Epithelial cell of proximal tubule (primary cell): ENCODE data around the gene GMPPA. TPM values are rescaled to one million over a fixed set of nuclear protein-coding genes. Genes with fewer than 3 reads are reported as not detected.

Experiments
- DNase-seq: peaks from one replicate; pipeline ENCODE4 v3.0.0-alpha.2; 2011; ENCODE audit warnings: low read depth
- H3K4me3 ChIP-seq: 2 replicates; pipeline ENCODE4 v1.5.1; 2011; ENCODE audit warnings: low read depth, mild to moderate bottlenecking, low read length
- total RNA-seq: library from RNA; depleted of rRNA; stranded (reverse); fragments of >200 nt; gene quantifications from 2 replicates; pipeline ENCODE4 v1.2.3, GENCODE V29; 2015
- TF ChIP-seq, protein P1 (sequence below): conservative IDR thresholded peaks from 2 replicates; pipeline ENCODE4 v1.5.1; 2012; ENCODE audit warnings: low read depth, mild to moderate bottlenecking, low read length

Gene GMPPA
- total RNA-seq, 1 donor from 2014 or later: 27.2 TPM

DNA sequence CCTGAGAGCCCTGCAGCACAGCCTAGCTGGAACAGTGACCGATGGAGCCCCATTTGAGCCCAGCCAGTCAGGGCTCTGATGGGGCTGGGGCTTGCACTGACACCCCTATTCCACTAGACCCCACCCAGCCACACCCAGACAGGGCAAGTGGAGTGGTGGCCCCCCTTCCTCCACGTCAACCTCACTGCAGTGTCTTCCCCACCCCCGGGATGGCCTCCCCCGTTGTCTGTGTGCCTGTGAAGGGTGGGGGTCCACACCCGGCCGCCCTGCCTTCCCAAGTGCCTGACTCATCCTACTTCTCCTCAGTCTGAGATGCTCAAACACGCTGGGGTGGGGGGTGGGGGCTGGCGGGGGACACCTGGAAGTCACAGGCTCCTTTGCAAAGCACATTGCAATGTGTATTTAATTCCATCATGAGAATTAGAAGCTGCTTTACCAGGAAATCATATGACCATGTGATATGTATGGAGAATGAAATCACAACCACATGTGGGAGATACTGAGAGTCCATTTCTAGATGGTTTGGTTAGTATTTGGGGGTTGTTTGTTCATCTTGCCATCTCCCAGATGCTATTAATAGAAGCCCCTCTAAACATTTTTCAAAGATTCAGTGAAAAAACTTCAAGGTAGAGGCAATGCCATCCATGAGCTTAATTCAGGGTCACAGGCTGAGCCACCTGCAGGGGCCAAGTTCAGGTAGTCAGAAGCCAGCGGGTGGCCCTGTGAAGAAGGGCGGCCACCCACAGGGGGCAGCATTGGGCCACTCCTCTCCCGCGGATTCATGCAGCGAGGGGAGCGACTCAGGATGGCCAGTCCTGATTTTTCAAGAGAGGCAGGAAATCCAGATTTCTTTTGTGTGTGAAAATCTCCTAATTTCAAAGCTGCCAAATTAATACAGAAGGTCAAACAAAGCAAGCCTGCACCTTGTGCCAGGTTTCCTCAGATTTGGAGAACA lies 22.7 kb upstream of the GMPPA start:
- no peak for DNase-seq
- TF ChIP-seq, protein P1, sequence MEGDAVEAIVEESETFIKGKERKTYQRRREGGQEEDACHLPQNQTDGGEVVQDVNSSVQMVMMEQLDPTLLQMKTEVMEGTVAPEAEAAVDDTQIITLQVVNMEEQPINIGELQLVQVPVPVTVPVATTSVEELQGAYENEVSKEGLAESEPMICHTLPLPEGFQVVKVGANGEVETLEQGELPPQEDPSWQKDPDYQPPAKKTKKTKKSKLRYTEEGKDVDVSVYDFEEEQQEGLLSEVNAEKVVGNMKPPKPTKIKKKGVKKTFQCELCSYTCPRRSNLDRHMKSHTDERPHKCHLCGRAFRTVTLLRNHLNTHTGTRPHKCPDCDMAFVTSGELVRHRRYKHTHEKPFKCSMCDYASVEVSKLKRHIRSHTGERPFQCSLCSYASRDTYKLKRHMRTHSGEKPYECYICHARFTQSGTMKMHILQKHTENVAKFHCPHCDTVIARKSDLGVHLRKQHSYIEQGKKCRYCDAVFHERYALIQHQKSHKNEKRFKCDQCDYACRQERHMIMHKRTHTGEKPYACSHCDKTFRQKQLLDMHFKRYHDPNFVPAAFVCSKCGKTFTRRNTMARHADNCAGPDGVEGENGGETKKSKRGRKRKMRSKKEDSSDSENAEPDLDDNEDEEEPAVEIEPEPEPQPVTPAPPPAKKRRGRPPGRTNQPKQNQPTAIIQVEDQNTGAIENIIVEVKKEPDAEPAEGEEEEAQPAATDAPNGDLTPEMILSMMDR: peak; percentile 89
- no peak overlapping the region for H3K4me3 ChIP-seq

DNA sequence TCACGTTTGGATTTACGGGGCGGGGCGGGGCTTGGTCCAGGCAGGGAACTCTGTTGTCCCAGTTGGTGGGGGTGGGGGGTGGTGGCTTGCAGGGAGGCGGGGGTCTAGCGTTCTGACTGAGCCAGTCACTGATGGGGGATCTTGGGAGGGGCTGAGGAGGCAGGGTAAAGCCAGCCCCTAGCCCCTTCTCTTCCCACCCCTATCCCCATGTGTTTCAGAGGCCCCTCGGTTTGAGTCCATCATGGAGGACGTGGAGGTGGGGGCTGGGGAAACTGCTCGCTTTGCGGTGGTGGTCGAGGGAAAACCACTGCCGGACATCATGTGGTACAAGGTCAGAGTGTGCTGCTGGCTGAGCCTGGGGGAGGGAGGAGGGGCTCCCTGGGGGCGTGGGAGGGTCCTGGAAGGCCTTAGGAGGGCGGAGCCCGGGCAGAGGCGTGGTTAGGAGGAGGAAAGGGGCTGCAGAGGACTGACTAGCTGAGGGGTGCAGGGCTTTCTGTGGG lies 22.0 kb upstream of the GMPPA start:
- H3K4me3 ChIP-seq: no peak overlapping the region
- TF ChIP-seq, protein P1: no peak

DNA sequence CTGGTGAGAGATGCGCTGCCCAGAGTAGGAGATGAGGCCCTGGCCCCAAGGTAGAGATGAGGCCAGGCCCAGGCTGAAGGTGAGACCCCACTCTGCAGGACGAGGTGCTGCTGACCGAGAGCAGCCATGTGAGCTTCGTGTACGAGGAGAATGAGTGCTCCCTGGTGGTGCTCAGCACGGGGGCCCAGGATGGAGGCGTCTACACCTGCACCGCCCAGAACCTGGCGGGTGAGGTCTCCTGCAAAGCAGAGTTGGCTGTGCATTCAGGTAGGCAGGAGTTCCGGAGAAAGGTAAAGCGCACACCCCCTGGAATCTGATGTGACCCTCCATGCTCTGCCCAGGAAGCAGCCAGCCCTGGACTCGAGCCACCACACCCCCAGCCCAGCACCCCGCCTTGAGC lies 21.5 kb upstream of the GMPPA start:
- H3K4me3 ChIP-seq: no peak overlapping the region
- DNase-seq: no peak
- TF ChIP-seq, protein P1: no peak

More for the DNA sequence above, 22.0 kb upstream of the GMPPA start:
- no peak for DNase-seq

DNA sequence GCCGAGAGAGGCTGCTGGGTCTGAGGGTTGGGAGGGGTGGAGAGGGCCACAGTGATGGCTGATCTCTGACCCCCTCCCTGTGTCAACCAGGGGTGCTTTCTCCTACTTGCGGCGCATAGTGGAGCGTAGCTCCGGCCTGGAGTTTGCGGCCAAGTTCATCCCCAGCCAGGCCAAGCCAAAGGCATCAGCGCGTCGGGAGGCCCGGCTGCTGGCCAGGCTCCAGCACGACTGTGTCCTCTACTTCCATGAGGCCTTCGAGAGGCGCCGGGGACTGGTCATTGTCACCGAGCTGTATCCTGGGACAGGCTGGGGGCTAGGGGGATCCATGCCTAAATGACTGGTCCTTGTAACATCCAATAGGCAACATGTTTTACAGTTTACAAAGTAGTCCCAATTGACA lies 20.9 kb upstream of the GMPPA start:
- H3K4me3 ChIP-seq: no peak overlapping the region
- TF ChIP-seq, protein P1: no peak
- no peak for DNase-seq

DNA sequence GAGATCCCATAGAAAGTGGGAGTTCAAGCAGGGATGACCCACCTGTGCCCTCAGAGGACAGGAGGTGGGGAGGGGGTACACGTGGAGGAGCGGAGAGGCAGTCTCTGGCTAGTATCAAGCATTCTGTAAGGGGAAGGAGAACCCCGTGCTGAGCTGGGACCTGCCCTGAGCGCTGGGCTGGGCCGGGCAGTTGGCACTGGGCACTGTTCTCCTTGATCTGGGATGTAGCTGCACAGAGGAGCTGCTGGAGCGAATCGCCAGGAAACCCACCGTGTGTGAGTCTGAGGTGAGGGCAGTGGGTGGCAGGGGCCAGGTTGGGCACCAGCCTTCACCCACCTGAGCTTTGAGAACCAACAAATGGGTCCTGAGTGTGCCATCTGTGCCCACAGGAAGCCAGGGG lies 19.8 kb upstream of the GMPPA start:
- DNase-seq: no peak
- TF ChIP-seq, protein P1: no peak
- no peak overlapping the region for H3K4me3 ChIP-seq

DNA sequence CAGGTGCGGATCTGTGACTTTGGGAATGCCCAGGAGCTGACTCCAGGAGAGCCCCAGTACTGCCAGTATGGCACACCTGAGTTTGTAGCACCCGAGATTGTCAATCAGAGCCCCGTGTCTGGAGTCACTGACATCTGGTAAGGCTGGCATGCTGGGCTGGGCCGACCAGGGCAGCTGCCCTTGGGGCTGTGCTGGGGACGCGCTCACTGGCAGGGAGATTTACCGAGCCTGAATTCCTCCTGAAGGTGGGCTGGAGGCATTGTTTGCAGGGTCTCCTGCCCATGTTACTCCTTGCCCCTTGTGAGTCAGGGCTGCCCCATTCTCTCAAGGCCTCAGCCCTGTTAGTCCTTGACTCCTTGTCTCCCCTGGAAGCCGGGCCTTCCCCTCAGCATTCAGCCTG lies 18.7 kb upstream of the GMPPA start:
- TF ChIP-seq, protein P1: no peak
- DNase-seq: no peak
- no peak overlapping the region for H3K4me3 ChIP-seq
